H9 (cell line): ENCODE data around the gene ETFB. TPM values are rescaled to one million over a fixed set of nuclear protein-coding genes. Genes with fewer than 3 reads are reported as not detected.

Experiments
- DNase-seq: peaks from one replicate; pipeline ENCODE4 v3.0.0-alpha.2; 2017
- H2AFZ ChIP-seq: one replicate; pipeline ENCODE4 v1.6.1; 2013; ENCODE audit warnings: mild to moderate bottlenecking, low read length, control low read depth, moderate library complexity
- H2AK5ac ChIP-seq: 2 replicates; pipeline ENCODE4 v1.6.1; 2013; ENCODE audit warnings: low read length, control low read depth, mixed read lengths; ENCODE audit not compliant: insufficient read length
- H2BK120ac ChIP-seq: one replicate; pipeline ENCODE4 v1.6.1; 2013; ENCODE audit warnings: low read depth, mild to moderate bottlenecking, low read length, control low read depth, inconsistent platforms; ENCODE audit not compliant: poor library complexity, severe bottlenecking
- H2BK12ac ChIP-seq: 2 replicates; pipeline ENCODE4 v1.6.1; 2013; ENCODE audit warnings: low read length, control low read depth, mixed read lengths, low read depth; ENCODE audit not compliant: insufficient read length
- H2BK15ac ChIP-seq: 2 replicates; pipeline ENCODE4 v1.6.1; 2013; ENCODE audit warnings: low read depth, low read length, control low read depth
- H2BK20ac ChIP-seq: one replicate; pipeline ENCODE4 v1.6.1; 2013; ENCODE audit warnings: low read depth, mild to moderate bottlenecking, low read length, control low read depth, inconsistent platforms; ENCODE audit not compliant: poor library complexity, severe bottlenecking
- H2BK5ac ChIP-seq: 2 replicates; pipeline ENCODE4 v1.6.1; 2013; ENCODE audit warnings: low read length, control low read depth, mixed read lengths; ENCODE audit not compliant: insufficient read length
- H3K14ac ChIP-seq: 2 replicates; pipeline ENCODE4 v1.6.1; 2013; ENCODE audit warnings: low read length, control low read depth; ENCODE audit not compliant: insufficient read depth
- H3K18ac ChIP-seq: 2 replicates; pipeline ENCODE4 v1.6.1; 2013; ENCODE audit warnings: low read depth, mild to moderate bottlenecking, mixed read lengths, low read length, control low read depth; ENCODE audit not compliant: insufficient read length
- H3K23ac ChIP-seq: 2 replicates; pipeline ENCODE4 v1.6.1; 2013; ENCODE audit warnings: low read length, control low read depth, mixed read lengths, low read depth; ENCODE audit not compliant: insufficient read length
- H3K23me2 ChIP-seq: 2 replicates; pipeline ENCODE4 v1.6.1; 2013; ENCODE audit warnings: low read depth, mild to moderate bottlenecking, mixed read lengths, low read length, control low read depth; ENCODE audit not compliant: insufficient read length, poor library complexity, severe bottlenecking
- H3K27ac ChIP-seq: 2 replicates; pipeline ENCODE4 v1.5.1; 2013; ENCODE audit warnings: low read length, control low read depth, mixed read lengths, low read depth; ENCODE audit not compliant: insufficient read length
- H3K27me3 ChIP-seq: 2 replicates; pipeline ENCODE4 v1.6.1; 2013; ENCODE audit warnings: low read length, control low read depth, inconsistent platforms; ENCODE audit not compliant: insufficient read depth
- H3K4ac ChIP-seq: 2 replicates; pipeline ENCODE4 v1.6.1; 2013; ENCODE audit warnings: low read depth, mild to moderate bottlenecking, control low read depth, inconsistent platforms, low read length, moderate library complexity
- H3K4me1 ChIP-seq: 2 replicates; pipeline ENCODE4 v1.6.1; 2013; ENCODE audit warnings: low read length, control low read depth, inconsistent platforms; ENCODE audit not compliant: insufficient read depth
- H3K4me2 ChIP-seq: 2 replicates; pipeline ENCODE4 v1.6.1; 2013; ENCODE audit warnings: low read length, control low read depth, mixed read lengths; ENCODE audit not compliant: insufficient read length, insufficient read depth
- H3K56ac ChIP-seq: 2 replicates; pipeline ENCODE4 v1.6.1; 2013; ENCODE audit warnings: low read depth, mild to moderate bottlenecking, mixed read lengths, low read length, control low read depth; ENCODE audit not compliant: insufficient read length
- H3K79me1 ChIP-seq: 2 replicates; pipeline ENCODE4 v1.6.1; 2013; ENCODE audit warnings: low read depth, mild to moderate bottlenecking, moderate library complexity, low read length, control low read depth, inconsistent platforms; ENCODE audit not compliant: insufficient read depth, poor library complexity, severe bottlenecking
- H3K79me2 ChIP-seq: 2 replicates; pipeline ENCODE4 v1.6.1; 2013; ENCODE audit warnings: low read length, control low read depth, inconsistent platforms; ENCODE audit not compliant: insufficient read depth
- H3K9ac ChIP-seq: 2 replicates; pipeline ENCODE4 v1.6.1; 2013; ENCODE audit warnings: low read length, control low read depth, mixed read lengths; ENCODE audit not compliant: insufficient read length; ENCODE audit errors: extremely low read depth
- H3K9me3 ChIP-seq: one replicate; pipeline ENCODE4 v1.6.1; 2013; ENCODE audit warnings: low read depth, low read length, inconsistent platforms; ENCODE audit not compliant: control insufficient read depth
- H3T11ph ChIP-seq: one replicate; pipeline ENCODE4 v1.6.1; 2013; ENCODE audit warnings: mild to moderate bottlenecking, low read length, control low read depth, inconsistent platforms
- H4K20me1 ChIP-seq: one replicate; pipeline ENCODE4 v1.6.1; 2013; ENCODE audit not compliant: control insufficient read depth, insufficient read length, insufficient read depth
- H4K5ac ChIP-seq: 2 replicates; pipeline ENCODE4 v1.6.1; 2013; ENCODE audit warnings: low read depth, mild to moderate bottlenecking, mixed read lengths, low read length, control low read depth; ENCODE audit not compliant: insufficient read length
- H4K8ac ChIP-seq: replicated peaks from 2 replicates; pipeline ENCODE4 v1.6.1; 2013; ENCODE audit warnings: low read length, control low read depth, mixed read lengths, low read depth; ENCODE audit not compliant: insufficient read length
- H4K91ac ChIP-seq: 2 replicates; pipeline ENCODE4 v1.6.1; 2013; ENCODE audit warnings: low read depth, mild to moderate bottlenecking, moderate library complexity, mixed read lengths, low read length, control low read depth; ENCODE audit not compliant: insufficient read length
- H3K27ac Mint-ChIP-seq, 3 experiments: 2 replicates in 2 of 3; 3 replicates in 1 of 3; pipeline ENCODE4 v1.8.0; 2020 to 2021; ENCODE audit warnings: mixed read lengths in 3 of 3, mild to moderate bottlenecking in 1 of 3, moderate library complexity in 1 of 3
- H3K27me3 Mint-ChIP-seq: 2 replicates; pipeline ENCODE4 v1.8.0; 2021; ENCODE audit warnings: low read depth, mild to moderate bottlenecking, moderate library complexity, mixed read lengths
- H3K36me3 Mint-ChIP-seq, 3 experiments: 2 replicates in 2 of 3; 3 replicates in 1 of 3; pipeline ENCODE4 v1.8.0; 2020 to 2021; ENCODE audit warnings: low read depth in 3 of 3, mixed read lengths in 3 of 3; ENCODE audit not compliant: insufficient read depth in 1 of 3
- H3K4me1 Mint-ChIP-seq, 2 experiments: 2 replicates each; pipeline ENCODE4 v1.8.0; 2020; ENCODE audit warnings: mixed read lengths in 2 of 2
- H3K4me3 Mint-ChIP-seq, 2 experiments: 2 replicates in 1 of 2; 3 replicates in 1 of 2; pipeline ENCODE4 v1.8.0; 2020 to 2021; ENCODE audit warnings: mild to moderate bottlenecking in 2 of 2, mixed read lengths in 2 of 2, moderate library complexity in 1 of 2
- H3K9me3 Mint-ChIP-seq, 2 experiments: 2 replicates in 1 of 2; 3 replicates in 1 of 2; pipeline ENCODE4 v1.8.0; 2020; ENCODE audit warnings: mild to moderate bottlenecking in 2 of 2, mixed read lengths in 2 of 2, moderate library complexity in 1 of 2
- WGBS: extraction: QIAGEN DNeasy Blood & Tissue Kit; methylation state at CpG from one replicate; pipeline ENCODE4 v1.1.7; 2013; ENCODE audit warnings: missing lambda C conversion rate, low lambda C conversion rate, mixed read lengths; ENCODE audit not compliant: insufficient read length; ENCODE audit errors: extremely low coverage; 5-methylcytosine and 5-hydroxymethylcytosine counted together
- total RNA-seq: library from RNA; stranded (reverse); gene quantifications from 2 replicates; pipeline ENCODE4 v1.2.1, GENCODE V29; 2021
- TF ChIP-seq, protein P1 (sequence below): fragments of 200-600 bp; sonication (generic); conservative IDR thresholded peaks from 3 replicates; pipeline ENCODE4 v1.8.0; 2021; ENCODE audit warnings: antibody characterized with exemption, mild to moderate bottlenecking

Gene ETFB
- total RNA-seq, 1 experiment from 2014 or later = 49.4 TPM

DNA sequence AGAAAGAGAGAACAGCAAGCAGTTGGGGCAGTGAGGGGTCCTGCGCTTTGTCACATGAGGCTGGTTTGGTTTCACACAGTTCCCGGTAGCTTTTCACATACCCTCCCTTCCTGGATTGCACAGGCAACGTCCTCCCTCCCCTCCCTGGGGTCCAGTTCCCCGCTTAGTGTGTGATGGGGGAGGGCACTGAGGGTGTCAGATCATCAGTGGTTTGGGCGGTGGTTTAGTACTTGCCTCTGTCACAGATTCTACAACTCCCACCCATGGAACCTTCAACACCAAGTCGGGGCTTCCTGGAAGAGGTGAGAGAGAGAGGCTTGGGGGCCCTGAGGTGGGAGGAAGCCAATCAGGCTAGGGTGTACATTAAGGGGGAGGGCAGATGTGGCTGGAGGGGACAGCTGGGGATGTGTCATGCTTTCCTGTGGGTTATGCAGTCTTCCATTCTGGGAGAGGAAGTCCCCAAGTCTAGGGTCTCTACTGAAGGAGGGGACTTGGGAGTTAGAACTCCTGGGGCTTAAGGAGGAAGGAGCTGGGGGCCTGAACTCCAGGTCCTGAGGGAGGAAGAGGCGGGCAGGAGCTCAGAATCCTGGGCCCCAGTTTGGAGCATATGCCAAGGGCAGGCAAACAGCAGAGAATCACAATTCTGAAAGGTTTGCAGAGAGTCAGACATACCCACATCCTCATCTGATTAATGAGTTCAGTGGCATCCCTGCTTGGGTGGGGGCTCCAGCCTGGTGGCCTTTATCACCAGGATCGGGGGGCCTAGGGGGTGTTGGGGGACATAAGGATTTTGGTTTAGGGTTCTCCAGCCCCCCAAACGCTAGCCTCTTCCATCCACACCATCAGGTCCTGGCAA is 6.7 kb upstream of the ETFB start, which contains the start of gene NKG7:
Gene NKG7 (minus strand): TSS at position 6 of the 856 bp plus-strand sequence. CDS start 119 bp downstream, outside the sequence.
- H3K27me3 Mint-ChIP-seq = peaks cover 21% of the 10 kb centered on the region
- Histone ChIP-seq H4K8ac (no peak within 1 kb of the TSS), H3K79me1 (no peaks in the 10 kb centered on the region), H3K27ac (no peak within 1 kb of the TSS), H3K9me3 (no peaks in the 10 kb centered on the region), H4K20me1 (no peaks in the 10 kb centered on the region), H3K79me2 (no peaks in the 10 kb centered on the region), H3K14ac (no peak within 1 kb of the TSS; the same call in 1 of the 2 replicates), H3K27me3 (no peaks in the 10 kb centered on the region), H2BK5ac (no peak within 1 kb of the TSS), H3K56ac (no peak within 1 kb of the TSS), H3K23ac (no peak within 1 kb of the TSS), H2BK12ac (no peak within 1 kb of the TSS), H3K18ac (no peak within 1 kb of the TSS), H4K5ac (no peak within 1 kb of the TSS), H2BK15ac (no peak within 1 kb of the TSS), H3T11ph (no peak within 1 kb of the TSS), H2AFZ (no peak within 1 kb of the TSS), H3K4me1 (no peaks in the 10 kb centered on the region; the same call in 1 of the 2 replicates), H3K4me2 (no peak within 1 kb of the TSS), H3K23me2 (peaks cover 8% of the 10 kb centered on the region), H2BK20ac (no peak within 1 kb of the TSS), H3K4ac (no peak within 1 kb of the TSS), H2BK120ac (no peak within 1 kb of the TSS), H3K9ac (no peak within 1 kb of the TSS), H2AK5ac (no peak within 1 kb of the TSS), H4K91ac (no peak within 1 kb of the TSS)
- H3K36me3 Mint-ChIP-seq = no peaks in the 10 kb centered on the region; a peak in 1 of 7 replicates
- no peaks in the 10 kb centered on the region for H3K9me3 Mint-ChIP-seq
- WGBS = no CpG with 5 or more reads among the region's 9 CpGs
- H3K4me1 Mint-ChIP-seq = peaks cover 14 to 17% of the 10 kb centered on the region in 2 experiments
- H3K4me3 Mint-ChIP-seq = no peak within 1 kb of the TSS
- H3K27ac Mint-ChIP-seq = no peak within 1 kb of the TSS
- TF ChIP-seq, protein P1, sequence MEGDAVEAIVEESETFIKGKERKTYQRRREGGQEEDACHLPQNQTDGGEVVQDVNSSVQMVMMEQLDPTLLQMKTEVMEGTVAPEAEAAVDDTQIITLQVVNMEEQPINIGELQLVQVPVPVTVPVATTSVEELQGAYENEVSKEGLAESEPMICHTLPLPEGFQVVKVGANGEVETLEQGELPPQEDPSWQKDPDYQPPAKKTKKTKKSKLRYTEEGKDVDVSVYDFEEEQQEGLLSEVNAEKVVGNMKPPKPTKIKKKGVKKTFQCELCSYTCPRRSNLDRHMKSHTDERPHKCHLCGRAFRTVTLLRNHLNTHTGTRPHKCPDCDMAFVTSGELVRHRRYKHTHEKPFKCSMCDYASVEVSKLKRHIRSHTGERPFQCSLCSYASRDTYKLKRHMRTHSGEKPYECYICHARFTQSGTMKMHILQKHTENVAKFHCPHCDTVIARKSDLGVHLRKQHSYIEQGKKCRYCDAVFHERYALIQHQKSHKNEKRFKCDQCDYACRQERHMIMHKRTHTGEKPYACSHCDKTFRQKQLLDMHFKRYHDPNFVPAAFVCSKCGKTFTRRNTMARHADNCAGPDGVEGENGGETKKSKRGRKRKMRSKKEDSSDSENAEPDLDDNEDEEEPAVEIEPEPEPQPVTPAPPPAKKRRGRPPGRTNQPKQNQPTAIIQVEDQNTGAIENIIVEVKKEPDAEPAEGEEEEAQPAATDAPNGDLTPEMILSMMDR = no peak
- DNase-seq = no peak
